DMS53 treated with DMSO at 0.1 percent for 48 hours (cell line): ENCODE measurements around the gene DMTF1.

Experiments used
- DNase-seq: peaks from one replicate; lab custom pipeline; 2025; ENCODE audit not compliant: unreplicated experiment; lab: John Stamatoyannopoulos, UW

DMTF1 gene

DNA sequence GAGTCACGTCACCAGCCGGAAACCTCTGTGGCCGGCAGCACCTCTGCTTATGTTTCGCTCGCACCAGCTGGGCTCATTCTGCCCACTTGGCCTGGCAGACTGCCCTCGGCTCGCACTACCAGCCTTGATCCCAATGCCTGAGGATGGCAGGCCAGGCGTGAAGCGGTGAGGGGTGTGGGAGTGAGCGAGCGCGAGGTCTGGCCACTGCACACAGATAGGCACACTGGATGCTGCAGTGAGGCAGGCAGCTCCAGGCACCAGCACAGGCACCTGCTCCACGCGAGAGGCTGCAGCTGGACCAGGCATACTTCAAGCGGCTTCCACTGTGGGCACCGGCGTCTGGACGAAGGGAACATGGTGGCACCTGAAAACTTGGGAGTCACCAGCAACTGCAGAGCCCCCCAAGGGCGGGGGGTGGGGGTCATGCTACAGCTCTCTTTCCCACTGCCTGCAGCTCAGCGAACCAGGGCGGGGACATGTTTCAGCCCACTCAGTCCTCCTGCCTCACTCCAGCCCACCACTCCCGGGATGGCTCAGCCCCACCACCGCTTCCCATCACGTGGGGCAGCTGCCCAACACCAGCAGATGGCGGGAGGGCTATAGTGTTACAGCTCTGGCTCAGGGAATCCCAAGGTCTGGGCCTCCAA, 5.4 kb upstream of the DMTF1 start:
- DNase-seq: no peak

DNA sequence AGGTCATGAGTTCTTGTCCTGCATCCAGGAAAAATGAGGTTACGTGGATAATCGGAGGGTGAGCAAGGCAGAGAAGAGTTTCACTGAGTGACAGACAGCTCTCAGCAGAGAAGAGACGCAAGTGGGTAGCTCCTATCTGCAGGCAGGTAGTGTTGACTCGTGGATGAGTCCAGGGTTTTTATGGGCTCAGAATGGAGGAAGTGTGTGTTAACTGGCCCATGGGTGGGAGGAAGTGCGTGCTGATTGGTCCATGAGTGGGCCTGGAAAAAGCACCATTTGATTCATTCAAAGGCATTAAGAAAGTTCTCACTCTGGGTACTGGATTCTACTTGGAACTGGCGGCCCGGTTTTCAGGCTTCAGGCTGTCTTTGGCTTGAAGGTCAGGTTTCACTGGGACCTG, 4.8 kb upstream of the DMTF1 start:
- no peak for DNase-seq

DNA sequence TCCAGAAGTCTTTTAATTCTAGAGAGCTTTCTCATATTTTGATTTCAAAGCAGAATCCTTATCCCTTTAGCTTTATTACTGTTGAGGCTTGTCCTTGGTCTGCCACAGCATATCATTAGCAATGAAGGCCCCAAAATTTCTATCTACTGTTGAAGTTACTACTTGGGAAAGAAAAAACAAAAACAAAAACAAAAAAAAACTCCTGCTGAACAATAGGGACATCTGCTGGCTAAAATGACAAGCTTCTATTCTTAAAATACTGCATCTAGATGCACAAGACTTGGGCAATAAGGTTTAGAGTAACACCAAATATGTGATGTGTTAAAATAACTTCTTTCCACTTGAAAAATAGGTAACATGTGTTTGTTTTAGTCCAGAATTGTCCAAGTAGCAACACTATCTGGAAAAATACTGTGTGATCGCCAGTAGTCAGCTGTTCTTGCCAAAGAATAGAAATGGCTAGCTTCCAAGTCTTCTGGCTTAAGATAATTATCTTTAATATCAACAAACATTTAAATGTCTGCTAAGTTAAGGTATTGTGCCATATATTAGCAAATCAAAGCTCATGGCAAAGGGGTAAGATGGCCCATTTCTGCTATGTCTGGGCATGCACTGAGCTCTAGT, 3.8 kb upstream of the DMTF1 start:
- peak; percentile 66 for DNase-seq

DNA sequence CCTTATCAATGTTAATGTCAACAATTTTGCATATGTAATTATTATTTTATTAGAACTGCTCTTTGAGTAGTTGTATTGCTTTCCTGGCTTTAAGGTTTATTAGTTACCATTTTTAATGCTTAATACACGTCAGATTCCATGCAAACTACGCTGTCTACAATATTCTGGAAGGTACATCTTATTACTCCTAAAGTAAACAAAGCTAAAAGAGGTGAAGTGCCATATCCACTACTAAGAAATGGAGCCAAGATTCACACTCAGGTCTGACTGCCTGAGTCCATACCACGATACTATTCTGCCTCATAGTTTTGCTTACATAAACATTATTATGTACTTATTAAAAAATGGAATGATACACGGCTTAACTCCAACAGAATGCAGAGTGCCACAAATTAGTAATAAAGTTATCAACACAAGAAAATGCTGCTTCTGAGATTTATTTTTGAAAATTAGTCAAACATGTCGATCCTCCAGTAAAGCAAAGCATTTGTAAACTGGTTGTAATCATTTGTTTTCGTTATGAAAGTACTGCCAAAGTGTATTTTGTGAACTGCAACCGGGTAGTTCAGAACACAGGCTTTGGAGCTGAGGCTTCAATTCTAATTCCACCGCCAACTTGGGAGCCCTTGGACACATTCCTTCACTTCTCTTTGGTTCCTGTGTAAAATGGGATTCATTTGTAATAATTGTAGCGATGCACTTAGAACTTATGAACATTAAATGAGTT, 1.1 kb upstream of the DMTF1 start:
- DNase-seq: peak; percentile 42

DNA sequence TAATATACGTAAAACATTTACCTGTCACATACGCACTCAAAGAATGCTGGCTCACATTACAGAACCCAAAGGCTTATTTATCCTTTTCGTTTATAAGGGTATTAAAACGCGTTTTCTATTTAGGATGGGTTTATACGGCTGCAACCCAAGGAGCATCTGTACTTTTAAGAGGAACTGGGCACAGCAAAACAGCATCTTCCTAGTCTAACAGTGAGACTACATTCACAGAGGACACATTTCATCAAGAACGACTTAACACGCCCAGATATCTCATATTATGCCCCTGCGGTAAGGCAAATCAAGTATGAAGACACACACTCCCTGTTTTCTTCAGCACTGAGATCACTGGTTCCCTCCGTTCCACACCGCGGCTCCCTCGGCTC, 533 bp upstream of the DMTF1 start:
- peak; percentile 85 for DNase-seq

DNA sequence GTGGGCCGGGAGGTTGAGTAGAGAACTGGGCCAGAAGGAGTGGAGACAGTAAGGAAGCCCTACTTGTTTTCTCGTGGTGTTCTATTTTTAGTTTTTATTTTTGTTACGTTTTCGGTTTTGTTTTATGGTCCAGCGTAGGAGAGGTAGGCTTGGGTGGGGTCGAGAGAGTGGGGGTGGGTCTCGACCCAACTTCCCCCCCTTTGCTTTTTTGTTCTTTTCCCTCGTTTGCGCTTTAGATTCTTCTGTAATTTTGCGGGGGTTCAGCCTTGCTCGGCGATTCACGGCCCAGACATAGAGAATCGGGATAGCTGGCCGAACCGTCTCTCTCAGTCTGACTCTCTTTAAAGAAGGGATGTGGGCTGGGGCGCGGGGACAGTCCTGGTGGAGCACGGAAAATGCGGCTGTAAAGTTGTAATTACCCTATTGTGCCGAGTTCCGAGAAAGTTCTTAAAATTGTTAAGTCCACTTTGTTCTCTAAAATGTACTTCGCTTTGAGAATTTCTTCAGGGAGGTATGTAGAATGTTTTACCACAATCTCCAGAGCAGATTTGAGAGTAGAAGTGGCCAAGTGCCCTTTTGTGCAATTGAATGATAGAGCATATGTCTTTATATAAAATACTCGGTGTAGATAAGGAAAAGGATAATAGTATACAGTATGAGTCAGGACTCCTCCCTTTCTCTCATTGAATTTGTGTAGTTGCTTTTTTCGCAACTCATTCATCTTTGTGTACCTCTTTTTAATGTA, 816 bp downstream of the DMTF1 start:
- DNase-seq: peak; percentile 38

DNA sequence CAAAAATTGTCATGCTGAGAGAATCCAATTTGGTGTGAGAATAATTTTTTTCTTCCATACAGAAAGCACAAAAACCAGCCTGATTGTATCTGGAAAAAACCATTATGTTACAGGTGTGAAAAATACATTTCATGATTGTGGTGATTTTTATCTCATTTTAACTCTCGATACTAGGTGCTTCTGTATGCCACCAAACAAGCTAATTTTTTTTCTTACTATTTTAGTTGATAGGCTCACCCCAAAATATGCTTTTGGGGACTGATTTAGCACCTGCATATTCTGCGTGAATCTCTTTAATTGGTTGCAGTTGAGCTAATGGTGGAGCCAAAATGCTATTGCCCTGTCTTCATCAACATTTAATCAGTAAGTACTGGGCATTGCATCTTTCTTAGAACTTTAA, 1.9 kb downstream of the DMTF1 start:
- DNase-seq: no peak

DNA sequence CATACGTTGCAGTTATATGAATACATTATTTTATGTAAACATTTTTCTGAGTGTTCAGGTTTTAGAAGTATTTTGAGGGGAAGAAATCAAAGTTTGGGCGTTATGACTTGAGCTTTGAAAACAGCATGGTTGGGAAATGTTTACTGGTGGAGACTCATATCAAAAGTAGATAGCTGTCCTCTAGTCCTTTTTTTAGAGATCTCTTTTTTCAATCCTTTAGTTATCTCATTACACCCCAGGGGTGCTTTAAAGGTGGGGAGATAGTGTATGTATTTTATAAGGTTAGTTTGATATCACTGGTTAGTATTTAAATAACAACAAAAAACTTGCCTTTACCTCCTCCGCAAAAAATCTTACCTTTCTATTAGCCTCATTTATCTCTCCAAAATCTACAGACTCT, 2.3 kb downstream of the DMTF1 start:
- DNase-seq: no peak

DNA sequence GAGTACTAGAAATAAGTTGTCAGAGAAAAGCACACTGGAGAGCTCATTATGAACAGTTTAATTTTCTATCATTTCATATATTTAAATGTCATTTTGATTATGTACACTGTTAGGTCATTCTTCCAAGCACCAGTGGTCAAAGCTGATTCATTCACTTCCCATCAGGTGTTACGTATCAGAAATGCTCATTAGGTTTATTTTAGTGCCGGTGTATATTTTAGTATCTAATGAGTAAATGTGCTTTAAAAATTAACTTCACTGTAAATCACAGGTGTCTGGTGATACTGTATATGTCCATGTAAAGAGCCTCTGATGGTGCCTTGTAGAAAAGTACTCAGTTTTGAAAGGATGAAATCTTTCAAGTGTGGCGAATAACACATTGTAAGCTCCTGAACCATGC, 3.5 kb downstream of the DMTF1 start:
- no peak for DNase-seq

DNA sequence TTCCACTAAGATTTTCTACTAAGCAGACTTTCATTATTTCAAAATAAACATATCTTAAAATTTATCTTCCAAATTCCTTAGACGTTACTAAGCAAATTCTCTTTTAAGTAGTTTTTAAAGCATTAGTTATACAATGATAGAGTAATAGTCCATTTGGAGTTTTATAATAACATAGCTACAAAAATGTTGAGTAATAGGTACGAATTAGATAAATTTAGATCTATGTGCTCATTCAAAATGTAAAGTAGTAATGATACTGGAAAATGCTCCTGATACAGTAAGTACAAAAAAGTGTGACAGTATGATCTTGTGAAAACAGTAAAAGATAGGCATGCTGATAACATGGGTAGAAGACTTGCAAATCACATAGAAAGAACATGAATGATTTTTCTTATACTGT, 4.5 kb downstream of the DMTF1 start:
- no peak for DNase-seq

DNA sequence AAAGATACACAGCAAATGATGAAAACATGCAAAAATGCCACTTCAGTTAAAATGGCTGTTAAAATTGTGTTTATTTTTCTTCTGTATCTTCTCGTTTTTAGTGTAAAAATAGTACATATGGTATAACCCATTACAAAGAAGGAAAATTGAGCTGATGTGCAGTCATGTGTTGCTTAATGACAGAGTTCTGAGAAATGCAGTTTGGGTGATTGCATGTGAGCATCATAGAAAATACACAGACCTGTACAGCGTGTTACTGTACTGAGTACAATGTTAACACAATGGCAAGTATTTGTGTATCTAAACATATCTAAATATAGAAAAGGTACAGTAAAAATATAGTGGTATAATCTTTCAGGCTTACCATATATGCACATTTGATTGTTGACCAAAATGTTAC, 7.3 kb downstream of the DMTF1 start:
- DNase-seq: no peak

DNA sequence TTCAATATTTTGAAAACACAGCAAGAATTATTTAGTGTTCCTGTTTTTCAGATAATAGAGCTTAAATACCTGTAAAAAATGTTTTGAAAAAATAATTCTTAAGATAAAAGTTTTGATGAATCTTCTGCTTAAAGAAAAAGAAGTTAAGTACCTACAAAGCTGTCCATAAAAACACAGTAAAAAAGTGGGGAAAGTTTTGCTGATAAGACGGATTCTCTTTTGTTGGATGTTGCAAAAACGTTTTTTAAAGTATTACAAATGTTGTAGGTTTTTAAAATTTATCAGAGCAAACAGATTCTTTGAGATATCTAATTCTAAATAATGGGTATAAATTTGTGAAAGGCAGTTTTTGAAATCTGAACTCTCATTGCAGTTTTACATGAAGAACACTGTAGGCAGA, 12.2 kb downstream of the DMTF1 start:
- DNase-seq: no peak

DNA sequence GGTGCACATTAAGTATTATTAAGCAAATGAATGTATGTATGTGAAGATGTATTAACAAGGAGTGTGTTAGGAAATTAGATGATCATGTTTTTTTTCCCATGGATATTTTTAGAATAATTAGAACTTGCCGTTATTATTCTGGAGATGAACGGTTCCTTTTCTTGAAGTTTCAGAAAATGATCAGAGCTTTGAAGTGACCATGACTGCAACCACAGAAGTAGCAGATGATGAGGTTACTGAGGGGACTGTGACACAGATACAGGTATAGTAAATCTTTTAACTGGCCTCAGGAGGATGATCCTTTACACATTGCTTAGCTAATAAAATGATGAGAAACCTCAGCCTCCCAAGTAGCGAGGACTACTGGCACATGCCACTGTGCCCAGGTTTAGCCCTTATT, 18.6 kb downstream of the DMTF1 start:
- DNase-seq: no peak

DNA sequence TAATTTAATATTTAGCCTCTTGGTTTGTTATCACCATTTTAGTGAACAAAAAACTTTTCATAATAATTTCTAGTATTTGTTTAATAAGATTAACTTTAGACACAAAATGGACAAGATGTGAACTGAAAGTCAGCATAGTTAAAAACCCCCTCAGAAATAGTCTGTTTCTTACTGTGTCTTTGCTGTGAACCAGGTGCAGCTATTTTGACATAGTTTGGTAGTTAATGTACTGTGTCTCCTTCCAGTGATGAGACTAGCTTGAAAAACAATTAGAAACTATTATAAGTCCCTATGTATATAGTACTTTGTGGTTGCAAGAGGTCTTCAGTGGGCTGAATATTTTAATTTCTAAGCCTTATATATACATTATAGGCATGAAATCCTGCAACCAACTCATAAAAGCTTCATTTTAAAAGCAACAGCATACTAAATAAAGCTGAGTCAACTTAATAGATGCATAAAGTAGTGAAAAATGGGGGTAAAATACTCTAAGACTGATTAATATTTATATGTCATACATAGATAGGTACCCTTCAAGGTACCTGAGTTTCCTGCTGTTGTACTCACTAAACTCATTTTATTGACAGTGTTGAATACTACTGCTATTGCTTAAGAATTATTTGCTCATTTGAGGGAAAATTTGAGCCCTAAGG, 19.2 kb downstream of the DMTF1 start:
- no peak for DNase-seq

DNA sequence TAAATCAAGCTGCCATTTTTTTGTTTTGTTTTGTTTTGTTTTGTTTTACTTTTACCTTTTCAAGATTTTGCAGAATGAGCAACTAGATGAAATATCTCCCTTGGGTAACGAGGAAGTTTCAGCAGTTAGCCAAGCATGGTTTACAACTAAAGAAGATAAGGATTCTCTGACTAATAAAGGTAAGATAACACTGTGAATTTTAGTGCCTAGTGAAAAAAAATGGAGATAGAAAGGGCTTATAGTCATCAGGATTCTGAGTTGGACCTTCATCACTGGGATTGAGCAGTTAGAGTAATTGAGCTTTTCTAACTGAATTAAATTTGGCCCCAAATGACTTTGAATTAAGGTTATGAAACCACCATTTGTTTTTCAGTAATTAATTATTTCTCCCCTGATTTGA, 21.2 kb downstream of the DMTF1 start:
- no peak for DNase-seq

DNA sequence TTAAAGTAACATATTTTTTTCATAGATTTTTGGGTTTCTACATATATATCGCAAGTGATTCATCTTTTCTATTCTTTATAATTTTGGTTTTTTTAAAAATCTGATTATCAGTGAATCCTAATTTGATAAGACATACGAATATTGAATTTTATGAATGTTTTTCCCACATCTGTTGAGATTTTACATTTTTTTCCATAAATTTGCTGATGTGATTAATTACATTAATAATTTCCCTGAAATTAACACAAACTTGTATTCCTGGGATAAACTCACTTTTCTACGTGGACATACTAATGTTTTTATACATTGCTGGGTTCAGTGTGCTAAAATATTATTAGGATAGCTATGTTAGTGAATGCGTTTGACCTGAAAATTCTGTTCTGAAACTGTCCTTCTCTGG, 26.1 kb downstream of the DMTF1 start:
- no peak for DNase-seq

DNA sequence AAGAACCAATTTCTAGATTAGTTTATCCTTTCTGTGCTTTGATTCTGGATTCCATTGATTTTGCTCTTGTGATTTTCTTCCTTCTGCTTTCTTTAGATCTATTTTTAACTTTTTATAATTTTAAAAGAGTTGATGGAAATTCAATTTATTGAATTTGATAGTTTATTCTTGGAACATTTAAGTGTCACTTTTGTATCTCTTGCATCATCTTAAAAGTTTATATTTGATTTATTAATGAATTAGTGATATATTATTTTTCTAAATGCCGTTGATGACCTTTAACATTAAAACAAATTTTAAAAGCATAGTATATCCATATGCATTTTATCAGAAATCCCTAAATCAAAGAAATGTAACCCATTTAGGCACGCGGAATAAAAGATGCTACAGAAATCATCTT, 26.9 kb downstream of the DMTF1 start:
- no peak for DNase-seq

DNA sequence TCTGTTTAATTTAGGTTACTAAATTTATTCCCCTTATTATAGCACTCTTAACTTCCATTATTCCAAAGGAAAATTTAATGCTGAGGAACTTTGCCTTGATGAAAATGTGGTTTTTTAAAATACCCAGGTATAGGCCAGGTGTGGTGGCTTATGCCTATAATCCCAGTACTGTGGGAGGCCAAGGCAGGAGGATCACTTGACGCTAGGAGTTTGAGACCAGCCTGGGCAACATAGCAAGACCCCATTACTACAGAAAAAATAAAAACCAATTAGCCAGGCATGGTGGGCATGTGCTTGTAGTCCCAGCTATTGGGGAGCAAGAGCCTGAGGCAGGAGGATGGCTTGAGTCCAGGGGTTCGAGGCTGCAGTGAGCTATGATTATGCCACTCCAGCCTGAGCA, 34.9 kb downstream of the DMTF1 start:
- DNase-seq: no peak

DNA sequence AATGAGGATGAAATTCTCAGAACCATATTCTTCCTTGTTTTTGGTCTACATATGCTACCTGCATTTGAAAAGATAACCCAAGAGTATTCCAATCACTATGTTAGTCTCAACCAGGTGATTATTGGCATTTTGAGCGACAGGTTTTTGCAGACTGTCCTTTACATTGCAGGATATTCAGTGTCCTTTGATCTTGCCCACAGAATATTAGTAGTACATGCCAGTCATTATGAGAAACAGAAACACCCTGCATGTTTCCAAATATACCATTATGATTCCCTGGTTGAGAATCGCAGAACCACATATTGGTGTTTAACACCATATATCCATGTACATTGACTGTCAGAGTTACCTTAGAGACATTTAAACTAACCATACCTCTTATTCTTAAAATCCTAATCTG, 36.7 kb downstream of the DMTF1 start:
- DNase-seq: no peak

DNA sequence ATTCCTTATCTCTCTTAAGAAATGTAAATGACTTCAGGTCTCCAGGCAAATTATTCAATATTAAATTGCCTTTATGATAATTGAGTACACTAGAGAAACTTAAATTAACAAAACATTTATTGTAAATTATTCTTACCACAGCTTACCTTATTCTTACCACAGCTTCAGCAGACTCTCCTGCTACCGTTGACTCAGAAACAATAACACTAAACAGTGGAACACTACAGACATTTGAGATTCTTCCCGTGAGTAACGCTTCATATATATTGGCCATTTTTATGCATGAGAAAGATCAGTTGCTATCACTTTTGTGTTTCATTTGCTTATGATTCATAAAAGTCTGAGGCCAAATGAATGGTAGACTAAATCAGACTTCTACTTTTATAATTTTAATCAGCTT, 38.5 kb downstream of the DMTF1 start:
- no peak for DNase-seq

DNA sequence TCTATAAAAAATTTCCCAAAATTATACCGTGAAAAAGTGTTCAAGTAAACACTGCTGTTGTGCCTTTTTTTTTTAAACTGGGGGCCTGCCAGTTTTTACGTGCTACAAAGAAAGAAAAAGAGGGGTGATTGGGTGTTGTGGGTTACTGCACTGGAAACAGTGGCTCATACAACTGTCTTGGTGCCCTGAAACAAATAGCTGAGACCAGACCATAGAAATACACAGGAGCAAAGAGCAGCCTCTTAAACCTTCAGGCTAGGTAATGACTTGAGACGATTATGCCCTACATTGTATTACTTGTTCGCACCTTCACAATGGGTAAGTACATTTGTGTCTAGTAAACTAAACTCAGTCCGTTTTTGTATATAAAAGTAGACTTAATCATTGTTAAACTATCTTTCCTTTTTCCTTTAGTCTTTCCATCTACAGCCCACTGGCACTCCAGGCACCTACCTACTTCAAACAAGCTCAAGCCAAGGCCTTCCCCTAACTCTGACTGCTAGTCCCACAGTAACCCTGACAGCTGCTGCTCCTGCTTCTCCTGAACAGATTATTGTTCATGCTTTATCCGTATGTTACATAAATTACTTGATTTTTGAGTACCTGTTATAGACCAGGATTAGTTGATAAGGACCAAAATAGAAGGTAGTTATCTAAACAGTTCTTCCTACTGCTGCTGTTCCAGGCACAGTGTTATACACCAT, 40.7 kb downstream of the DMTF1 start:
- DNase-seq: no peak
